ENCODE measurements around the gene FAM111A.
"Not testable (repeated sequence)": the region's sequence is repeated elsewhere in the genome, so short reads cannot be mapped to it uniquely, and the experiment has no call there.

The FAM111A gene

GRCh38 chr11:59142530-59143507 is at the start of gene FAM111A:
FAM111A (plus strand) TSS chr11:59142856; CDS start chr11:59148873, 6,017 bp downstream.
- DNase-seq (ENCODE audit: low read depth) = peak; percentile 92

GRCh38 chr11:59093576-59093975 is 49.1 kb upstream of the FAM111A start:
- not testable (repeated sequence) for DNase-seq (ENCODE audit: low read depth)

GRCh38 chr11:59095225-59095624 is 47.4 kb upstream of the FAM111A start:
- DNase-seq (ENCODE audit: low read depth) = not testable (repeated sequence)

GRCh38 chr11:59095972-59096575 is 46.6 kb upstream of the FAM111A start:
- DNase-seq (ENCODE audit: low read depth) = not testable (repeated sequence)

GRCh38 chr11:59097113-59097708 is 45.4 kb upstream of the FAM111A start:
- peak; percentile 62 for DNase-seq (ENCODE audit: low read depth)

- not testable (repeated sequence) for DNase-seq (ENCODE audit: low read depth)
These were observed 44.7 kb upstream of the FAM111A start for GRCh38 chr11:59097938-59098337.

GRCh38 chr11:59102259-59102765 is 40.3 kb upstream of the FAM111A start:
- peak; percentile 60 for DNase-seq (ENCODE audit: low read depth)

- DNase-seq (ENCODE audit: low read depth) = peak; percentile 97
These were observed 36.0 kb upstream of the FAM111A start, which contains the start of gene FAM111B for GRCh38 chr11:59106363-59107336. FAM111B (plus strand) TSS chr11:59107237; CDS start chr11:59109626, 2,389 bp downstream.

- peak; percentile 11 for DNase-seq (ENCODE audit: low read depth)
These were observed 34.9 kb upstream of the FAM111A start for GRCh38 chr11:59107721-59108120.

GRCh38 chr11:59112494-59112893 is 30.2 kb upstream of the FAM111A start:
- peak; percentile 69 for DNase-seq (ENCODE audit: low read depth)

GRCh38 chr11:59114344-59114743 is 28.3 kb upstream of the FAM111A start:
- DNase-seq (ENCODE audit: low read depth) = no peak

- DNase-seq (ENCODE audit: low read depth) = no peak
These were observed 27.1 kb upstream of the FAM111A start for GRCh38 chr11:59115553-59115952.

- DNase-seq (ENCODE audit: low read depth) = no peak
These were observed 24.9 kb upstream of the FAM111A start for GRCh38 chr11:59117774-59118173.

- no peak for DNase-seq (ENCODE audit: low read depth)
These were observed 22.8 kb upstream of the FAM111A start for GRCh38 chr11:59119826-59120225.

- peak; percentile 81 for DNase-seq (ENCODE audit: low read depth)
These were observed 6.8 kb upstream of the FAM111A start for GRCh38 chr11:59135648-59136461.

GRCh38 chr11:59136551-59136950 is 6.1 kb upstream of the FAM111A start:
- not testable (repeated sequence) for DNase-seq (ENCODE audit: low read depth)

GRCh38 chr11:59137190-59137589 is 5.5 kb upstream of the FAM111A start:
- no peak for DNase-seq (ENCODE audit: low read depth)

GRCh38 chr11:59138643-59139042 is 4.0 kb upstream of the FAM111A start:
- no peak for DNase-seq (ENCODE audit: low read depth)

- DNase-seq (ENCODE audit: low read depth) = no peak
These were observed 1.5 kb upstream of the FAM111A start for GRCh38 chr11:59141191-59141590.
